Astrocyte (in vitro differentiated cells and primary cell): Measurements from ENCODE around the gene ZNF544.

Experiments
- EZH2 ChIP-seq: IDR thresholded peaks from 2 replicates; pipeline ENCODE4 v1.6.1; 2012; ENCODE audit warnings: mild to moderate bottlenecking, low read length, inconsistent platforms; ENCODE audit not compliant: insufficient read depth
- TF ChIP-seq, protein P1 (sequence below): IDR thresholded peaks from 2 replicates; pipeline ENCODE4 v1.5.1; 2011; ENCODE audit warnings: low read depth, mild to moderate bottlenecking, inconsistent platforms, low read length, moderate library complexity; ENCODE audit not compliant: insufficient read depth

DNA sequence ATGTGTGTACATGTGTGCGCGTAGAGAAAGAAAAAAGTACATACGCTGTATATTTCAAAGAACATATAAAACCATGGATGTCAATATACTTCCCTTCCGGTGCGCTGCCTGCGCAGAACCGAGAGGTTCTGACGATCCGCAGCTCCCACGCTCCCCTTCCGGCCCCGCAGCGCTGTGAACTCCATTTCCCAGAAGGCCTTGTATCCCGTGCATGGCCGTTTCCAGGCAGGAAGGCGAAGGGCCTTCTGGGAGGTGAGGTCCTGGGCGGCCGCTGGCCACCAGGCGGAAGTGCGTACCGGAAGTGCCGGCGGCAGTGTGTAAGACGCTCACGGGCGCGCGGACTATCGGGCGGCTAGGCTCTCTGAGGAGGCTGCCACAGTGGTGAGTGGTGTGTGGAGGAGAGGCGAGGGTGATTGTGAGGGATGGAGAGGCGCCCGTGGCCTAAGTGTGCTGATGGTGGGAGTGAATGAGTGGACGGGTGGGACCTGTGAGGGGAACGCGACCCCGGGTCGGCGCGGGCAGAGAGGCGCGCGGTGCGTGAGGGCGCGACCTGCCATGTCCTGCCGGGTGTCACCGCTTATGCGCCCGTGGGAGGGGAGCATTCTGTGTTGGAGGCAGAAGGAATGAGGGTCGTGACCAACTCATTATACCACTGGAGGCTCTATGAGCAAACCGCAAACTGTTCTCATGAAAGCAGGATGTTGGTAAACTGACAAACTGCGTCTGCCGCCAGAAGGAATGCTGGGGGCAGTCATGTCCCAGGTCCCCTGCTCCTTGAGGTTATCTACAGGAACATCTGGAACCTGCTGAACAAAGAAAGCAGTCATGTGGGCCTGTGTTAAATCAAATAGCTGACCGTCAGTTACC, 76.6 kb downstream of the ZNF544 start, which contains the start of gene ERVK3-1:
- TF ChIP-seq, protein P1, sequence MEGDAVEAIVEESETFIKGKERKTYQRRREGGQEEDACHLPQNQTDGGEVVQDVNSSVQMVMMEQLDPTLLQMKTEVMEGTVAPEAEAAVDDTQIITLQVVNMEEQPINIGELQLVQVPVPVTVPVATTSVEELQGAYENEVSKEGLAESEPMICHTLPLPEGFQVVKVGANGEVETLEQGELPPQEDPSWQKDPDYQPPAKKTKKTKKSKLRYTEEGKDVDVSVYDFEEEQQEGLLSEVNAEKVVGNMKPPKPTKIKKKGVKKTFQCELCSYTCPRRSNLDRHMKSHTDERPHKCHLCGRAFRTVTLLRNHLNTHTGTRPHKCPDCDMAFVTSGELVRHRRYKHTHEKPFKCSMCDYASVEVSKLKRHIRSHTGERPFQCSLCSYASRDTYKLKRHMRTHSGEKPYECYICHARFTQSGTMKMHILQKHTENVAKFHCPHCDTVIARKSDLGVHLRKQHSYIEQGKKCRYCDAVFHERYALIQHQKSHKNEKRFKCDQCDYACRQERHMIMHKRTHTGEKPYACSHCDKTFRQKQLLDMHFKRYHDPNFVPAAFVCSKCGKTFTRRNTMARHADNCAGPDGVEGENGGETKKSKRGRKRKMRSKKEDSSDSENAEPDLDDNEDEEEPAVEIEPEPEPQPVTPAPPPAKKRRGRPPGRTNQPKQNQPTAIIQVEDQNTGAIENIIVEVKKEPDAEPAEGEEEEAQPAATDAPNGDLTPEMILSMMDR = no peak
- no peak for TF ChIP-seq EZH2
